Left ventricle myocardium superior (tissue), 1 donor: ENCODE results near the gene KDR. TPM values are rescaled to one million over a fixed set of nuclear protein-coding genes. Genes with fewer than 3 reads are reported as not detected.
A peak's percentile ranks its signal among the peaks of the same experiment; 100 is the strongest.

Experiments
- ATAC-seq: fragments of 200-7000 bp; cut with Tn5 transposase; one replicate; pipeline ENCODE4 v1.9.1; 2020; ENCODE audit warnings: mild to moderate bottlenecking, moderate library complexity
- DNase-seq: peaks from one replicate; pipeline ENCODE4 v3.0.0-alpha.2; 2020
- intact Hi-C: fragments of 100-400 bp; cut with micrococcal nuclease; formaldehyde crosslinking; loops from one replicate; pipeline ENCODE4 v1.11.0; 2022
- total RNA-seq: library from RNA; stranded (reverse); fragmentation: NEBNext Ultra II Directional; extraction: Animal tissue kit (Norgen Biotek cat#: 25700); gene quantifications from one replicate; pipeline ENCODE4 v1.2.1, GENCODE V29; 2021
- donor health status: DM: no; HTN: yes; CAD: no; lungs with severe emphysema.

The KDR gene
- total RNA-seq, 1 donor from 2014 or later, result 21.2 TPM

DNA sequence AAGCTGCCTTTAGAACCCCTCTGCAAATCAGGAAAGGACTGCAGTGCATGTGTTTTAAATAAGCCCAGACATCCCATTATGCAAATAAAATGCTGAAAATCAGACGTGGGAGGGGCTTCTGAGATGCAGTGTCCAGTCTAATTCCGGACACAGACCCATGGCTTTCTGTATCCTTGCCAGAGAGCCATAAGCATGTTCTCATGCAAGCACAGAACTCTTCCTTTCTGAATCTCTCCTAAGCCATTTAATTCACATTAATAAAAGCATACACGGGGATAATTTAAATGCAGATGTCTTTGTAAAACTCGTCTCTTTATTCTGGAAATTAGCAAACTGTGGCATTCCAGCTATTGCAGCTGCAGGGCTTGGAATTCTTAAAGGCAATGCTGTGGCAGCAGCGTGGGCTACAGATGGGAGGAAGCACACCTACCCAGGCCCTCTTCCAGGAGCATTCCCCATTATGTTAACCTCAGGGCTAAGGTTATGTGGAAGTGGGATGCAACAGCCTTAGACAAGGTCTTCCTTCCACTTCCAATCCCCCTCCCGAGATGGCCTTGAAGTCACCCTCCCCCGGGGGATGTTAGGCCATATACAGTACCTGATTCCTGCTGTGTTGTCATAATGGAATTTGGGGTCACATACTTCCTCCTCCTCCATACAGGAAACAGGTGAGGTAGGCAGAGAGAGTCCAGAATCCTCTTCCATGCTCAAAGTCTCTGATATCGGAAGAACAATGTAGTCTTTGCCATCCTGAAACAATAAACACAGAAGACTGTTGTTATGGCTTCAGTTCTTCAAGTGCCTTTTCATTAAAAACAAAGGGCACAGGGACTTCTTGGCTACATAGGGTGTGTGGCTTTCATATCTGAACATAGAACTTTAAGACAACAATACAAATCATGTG lies 38.1 kb downstream of the KDR start:
- intact Hi-C loops, result no loop called here
- no peak for ATAC-seq

DNA sequence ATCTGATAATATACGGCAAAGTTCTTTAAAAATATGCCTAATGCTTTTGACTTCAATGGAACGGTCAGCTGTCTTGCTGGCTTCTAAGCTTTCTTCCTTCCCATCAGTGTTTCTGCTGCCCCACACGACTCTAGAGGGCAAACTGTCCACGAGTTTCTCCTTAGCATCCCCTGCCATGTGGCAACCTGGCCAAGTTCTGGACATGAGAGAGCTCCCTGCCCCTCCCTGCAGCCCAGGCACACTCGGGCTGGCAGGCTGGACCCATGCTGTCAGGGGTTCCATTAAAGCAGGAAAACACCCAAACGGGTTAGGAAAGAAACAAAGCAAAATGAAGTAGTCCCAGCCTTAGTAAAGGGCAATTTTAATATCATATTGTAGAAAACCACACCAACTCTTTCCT lies 38.8 kb downstream of the KDR start:
- DNase-seq (no peak), ATAC-seq (no peak)
- intact Hi-C loops, result no loop called here

More for the DNA sequence above, 38.1 kb downstream of the KDR start:
- no peak for DNase-seq

DNA sequence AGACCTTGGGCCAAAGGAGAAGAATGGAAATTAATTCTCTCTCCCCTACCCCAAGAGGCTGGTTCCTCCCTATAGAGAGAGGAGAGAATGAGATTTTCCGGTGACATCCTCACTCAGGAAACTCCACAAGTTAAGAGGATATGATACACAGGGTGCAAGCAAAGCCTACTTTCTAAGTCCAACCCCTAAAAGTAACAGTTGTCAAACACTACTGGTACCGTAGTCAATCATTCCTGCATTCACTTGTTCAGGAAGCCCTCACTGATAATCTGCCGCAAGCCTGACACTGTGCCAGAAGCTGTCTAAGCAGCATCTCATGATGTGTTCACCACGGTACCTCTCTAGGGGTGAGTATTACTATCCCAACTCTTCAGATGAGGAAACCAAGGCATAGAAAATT lies 41.7 kb downstream of the KDR start:
- ATAC-seq (no peak), DNase-seq (no peak)
- intact Hi-C loops, result no loop called here

DNA sequence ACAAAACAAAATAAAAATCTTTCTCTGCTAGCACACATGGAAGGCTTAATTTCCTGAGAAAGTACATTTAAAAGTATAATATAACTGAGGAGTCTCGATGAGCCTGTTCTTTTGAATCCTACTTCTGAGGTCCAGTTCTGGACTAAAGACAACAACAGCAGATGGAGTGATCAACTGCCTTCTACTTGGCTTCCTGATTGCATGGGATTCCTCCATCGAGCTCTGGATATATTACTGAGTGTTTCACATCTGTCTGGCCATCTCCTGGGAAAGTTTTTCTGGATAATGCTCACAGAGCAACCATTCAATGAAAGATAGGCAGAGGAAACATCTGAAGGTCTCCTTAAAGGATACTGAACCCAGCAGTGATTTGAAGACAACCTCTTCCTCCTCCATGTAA lies 42.6 kb downstream of the KDR start:
- no peak for DNase-seq
- intact Hi-C loops, result no loop called here
- ATAC-seq, result peak; percentile 35

DNA sequence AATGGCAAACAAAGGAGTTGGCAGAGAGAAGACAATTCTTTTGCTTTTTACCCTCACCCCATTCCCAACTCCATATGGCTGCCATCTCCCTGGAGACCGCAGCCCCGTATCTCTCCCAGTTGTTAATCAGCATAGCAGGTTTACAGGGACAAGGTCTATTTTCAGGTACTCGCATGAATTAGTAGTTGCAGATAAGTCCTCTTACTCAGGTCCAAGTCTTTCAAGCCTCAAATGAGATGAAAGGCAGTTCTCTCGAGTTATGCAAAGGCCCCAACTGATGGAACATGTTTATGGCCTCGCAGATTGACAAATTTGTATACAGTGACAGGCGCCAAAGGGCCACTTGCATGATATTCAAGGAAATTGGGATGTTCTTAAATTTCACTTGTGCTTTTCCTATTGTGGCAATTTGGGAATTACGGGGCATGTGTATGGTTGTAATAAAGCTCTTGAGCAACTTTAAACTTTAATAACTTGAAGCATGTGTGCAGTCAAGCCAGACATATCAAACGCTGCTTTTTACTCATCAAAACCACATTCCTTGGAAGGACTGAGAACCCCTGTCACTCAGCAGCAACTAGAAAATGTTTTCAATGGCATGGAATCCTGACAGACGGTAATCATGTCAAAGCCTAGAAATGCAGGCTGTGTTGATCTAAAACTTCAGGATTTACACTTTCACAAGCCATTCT lies 45.1 kb downstream of the KDR start:
- intact Hi-C loops, result no loop called here
- ATAC-seq (peak; percentile 50), DNase-seq (no peak)

DNA sequence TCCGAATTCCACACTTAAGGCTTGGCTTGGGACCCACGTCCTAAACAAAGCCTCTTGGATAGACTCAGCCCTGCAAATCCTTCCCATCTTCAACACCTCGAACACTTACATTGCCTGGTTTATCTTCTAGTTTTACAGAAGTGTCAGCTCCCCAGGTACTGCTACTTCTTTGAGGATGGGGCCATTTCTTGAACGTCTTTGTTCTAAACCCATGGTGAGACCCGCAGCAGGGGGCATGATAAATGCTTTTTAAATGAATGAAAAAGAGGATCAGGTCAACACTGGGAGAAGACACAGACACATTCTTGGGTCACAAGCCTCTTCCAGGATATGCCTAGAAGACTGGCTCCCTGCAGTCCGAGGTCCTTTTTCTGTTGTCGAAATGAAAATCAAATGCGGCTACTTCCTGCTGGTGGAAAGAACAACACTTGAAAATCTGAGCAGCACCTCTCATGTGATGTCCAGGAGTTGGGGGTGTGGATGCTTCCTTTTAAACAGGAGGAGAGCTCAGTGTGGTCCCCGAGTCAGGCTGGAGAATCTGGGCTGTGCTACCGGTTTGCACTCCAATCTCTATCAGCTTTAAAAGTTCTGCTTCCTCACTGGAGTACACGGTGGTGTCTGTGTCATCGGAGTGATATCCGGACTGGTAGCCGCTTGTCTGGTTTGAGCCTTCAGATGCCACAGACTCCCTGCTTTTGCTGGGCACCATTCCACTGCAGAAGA lies 45.8 kb downstream of the KDR start:
- DNase-seq, result no peak
- ATAC-seq, result peak; percentile 72
- intact Hi-C loops, result no loop called here

DNA sequence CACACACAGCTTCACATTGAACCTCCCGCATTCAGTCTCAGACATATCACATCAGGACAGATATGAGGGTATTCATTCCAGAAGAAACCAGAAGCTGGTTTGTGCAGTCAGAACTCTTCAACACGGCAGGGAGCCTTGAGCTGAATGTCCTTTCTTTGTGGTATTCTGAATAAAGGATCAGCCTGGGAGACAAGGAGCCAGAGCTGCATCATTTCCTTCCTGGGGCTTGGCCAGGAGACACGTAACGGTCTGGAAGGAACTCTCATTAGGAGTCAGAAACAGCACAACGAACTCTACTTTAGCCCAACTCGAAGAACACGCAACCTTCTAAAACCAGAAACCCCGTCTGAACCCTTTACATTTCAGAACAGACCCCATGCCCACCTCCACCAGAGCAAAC lies 46.4 kb downstream of the KDR start:
- intact Hi-C loops, result no loop called here
- peak; percentile 90 for ATAC-seq
- peak; percentile 74 for DNase-seq

DNA sequence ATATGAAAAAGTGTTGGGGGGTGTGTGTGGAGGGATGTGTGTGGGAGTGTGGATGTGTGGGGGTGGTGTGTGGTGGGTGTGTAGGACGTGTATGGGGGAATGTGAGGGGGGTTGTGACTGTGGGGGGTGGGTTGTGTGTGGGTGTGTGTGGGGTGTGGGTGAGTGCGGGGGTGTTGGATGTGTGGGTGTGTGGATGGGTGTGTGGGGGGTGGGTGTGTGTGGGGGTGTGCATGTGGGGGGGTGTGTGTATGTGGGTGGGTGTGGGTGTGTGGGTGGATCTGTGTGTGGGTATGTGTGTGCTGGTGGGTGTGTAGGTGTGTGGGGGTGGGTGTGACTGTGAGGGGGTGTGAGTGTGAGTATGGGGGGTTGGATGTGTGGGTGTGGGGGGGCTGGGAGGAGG lies 47.8 kb downstream of the KDR start:
- DNase-seq, result no peak
- ATAC-seq, result no peak
- intact Hi-C loops, result no loop called here

DNA sequence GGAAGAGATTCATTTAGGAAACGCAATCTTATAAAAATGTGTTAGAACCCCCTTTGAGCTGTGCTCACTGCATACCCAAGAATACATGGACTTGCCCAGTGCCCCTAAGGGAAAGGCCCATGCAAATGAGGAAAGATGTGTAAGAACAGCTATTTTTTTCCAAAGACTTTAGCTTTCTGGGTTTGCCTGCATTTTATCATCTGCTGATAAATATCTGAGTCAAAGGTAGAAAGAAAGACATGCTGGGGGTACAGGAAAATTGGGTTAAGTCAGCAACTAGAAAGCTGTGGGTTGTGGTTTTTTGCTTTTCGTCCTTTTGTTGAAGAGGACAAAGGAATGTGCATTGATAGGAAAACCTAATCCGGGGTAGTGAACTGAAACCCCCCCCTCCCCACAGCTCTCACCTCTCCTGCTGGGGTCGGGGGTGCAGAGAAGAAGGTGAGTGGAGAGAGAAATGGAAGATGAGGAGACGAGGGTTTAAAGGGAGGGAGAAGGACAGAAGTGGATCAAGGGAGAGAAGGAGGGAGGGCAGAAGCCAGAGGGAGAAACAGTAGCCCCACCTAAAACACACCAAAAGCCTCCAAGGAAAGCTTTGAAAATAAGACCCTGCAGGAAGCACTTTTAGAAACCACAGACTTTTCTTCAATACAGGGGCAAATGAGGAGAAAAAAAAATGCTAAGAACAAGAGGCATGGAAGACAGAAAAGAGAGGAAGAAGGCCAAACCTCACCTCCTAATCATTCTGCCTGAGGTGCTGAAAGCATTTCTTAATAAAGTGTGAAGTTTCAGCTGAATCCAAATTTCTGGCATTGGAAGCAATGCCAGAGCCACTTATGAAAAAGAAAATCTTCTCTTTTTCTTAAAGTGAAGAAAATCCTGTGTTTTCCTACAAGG lies 49.3 kb downstream of the KDR start:
- ATAC-seq (no peak), DNase-seq (no peak)
- intact Hi-C loops, result no loop called here

DNA sequence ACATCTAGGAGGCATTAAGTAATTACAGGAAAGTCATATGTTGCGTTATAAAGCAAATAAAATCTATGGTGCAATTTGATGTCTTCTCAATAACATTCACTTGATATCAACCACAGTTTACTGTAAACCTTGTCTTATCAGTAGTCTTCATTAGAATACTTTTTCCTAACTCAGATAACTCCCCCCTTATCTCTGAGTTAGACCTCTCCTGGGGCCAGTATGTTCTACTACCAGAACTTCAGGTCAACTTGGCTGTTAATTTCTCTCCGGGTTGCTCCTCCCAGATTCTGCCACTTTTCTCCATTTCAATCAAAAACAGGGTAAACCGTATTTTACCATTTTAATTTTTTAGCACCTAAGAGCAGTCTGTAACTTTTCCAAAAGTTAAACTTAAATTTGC lies 50.0 kb downstream of the KDR start:
- ATAC-seq (no peak), DNase-seq (no peak)
- intact Hi-C loops, result no loop called here

DNA sequence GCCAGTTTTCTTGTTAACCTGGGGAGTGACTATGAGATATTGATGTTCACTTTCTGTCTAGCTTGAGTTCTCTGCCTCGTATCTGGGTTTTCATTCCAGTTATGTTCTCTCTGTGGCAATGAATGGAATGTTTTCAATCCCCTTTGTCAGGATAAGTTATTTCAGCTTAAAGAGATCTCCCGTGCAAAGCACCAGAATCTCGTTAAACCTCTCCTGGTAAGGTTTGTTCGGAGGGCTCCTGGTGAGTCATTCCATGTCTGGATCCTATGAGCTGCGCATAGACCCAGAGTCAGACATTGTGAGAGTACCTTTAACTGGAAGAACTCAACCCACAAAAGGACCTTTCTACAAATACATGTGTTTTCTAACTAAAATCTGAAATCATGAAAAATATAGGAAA lies 51.0 kb downstream of the KDR start:
- ATAC-seq (no peak), DNase-seq (no peak)
- intact Hi-C loops, result no loop called here

DNA sequence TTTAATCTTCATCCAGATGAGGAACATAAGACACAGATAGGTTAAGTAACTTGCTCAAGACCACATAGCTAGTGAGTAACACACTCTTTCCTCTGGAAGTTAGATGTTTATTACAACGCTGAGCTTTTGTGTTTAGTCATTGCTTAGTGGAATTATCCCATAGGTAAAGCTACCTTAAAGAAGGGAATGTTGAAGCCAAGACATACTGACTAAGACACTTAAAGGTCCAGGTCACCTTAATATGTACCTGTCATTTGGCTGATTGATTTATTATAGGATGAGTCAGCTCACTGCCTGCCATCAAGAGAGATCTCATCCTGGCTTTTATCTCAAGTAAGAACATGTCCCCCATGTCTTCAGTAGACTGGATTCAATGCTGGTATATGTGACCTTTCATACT lies 53.4 kb downstream of the KDR start:
- no peak for DNase-seq
- intact Hi-C loops, result no loop called here
- no peak for ATAC-seq

DNA sequence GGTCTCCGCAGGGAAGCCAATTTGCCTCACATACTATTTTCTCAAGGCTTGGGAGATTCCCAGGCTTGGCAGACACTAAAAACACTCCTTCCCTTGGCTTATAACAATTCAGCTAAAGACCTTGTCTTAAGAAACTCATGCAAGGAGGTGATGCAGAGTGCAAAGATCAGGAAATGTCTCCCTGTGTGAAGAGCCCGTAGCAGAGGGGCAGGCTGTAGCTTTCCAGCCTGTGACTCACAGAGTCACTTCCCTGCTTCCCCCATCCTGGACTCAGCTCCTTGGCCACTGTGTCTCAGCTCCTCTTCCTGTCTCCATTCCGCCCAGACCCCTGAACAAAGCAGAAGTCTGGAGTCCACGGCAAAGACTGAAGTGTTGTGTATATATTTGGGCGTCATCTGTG lies 56.1 kb downstream of the KDR start:
- intact Hi-C loops, result no loop called here
- DNase-seq, result no peak
- ATAC-seq, result peak; percentile 80

DNA sequence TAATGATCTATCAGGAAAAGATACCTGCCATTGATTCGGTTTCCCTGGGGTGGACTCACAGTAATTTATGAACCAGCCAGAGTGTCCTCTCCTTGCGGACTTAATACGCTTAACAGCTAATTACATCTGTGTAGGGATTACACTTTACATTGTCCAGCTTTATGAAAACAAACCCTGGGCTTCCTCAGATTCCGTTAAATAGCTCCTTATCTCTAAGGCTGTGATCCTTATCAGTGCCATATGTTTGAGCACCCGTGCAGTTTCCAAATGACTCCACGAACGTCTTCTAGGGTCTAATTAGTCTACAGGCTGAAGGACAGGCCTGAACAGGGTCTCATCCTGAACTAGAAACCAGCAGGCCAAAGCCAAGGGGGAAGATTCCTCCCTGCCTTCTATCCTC lies 56.9 kb downstream of the KDR start:
- ATAC-seq, result no peak
- intact Hi-C loops, result no loop called here
- DNase-seq, result no peak

DNA sequence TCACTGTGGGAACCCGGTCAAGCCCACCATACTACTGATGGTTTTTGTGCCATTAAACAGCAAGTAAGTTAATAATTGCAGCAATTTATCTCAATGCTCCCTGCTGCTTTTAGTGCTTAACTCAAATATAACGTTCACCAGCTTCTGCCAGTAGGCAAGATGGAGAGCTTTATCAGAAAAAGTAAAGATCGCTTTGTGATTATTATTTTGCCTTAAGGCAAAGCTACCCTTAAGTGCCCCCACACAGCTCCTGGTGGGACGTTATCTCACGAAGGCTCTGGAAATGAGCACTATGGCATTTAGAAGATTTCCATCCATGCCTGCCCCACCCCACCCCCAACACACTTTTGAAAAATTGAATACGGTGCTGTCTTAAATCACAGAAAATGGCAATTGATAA lies 59.4 kb downstream of the KDR start:
- intact Hi-C loops, result no loop called here
- DNase-seq, result no peak
- no peak for ATAC-seq

DNA sequence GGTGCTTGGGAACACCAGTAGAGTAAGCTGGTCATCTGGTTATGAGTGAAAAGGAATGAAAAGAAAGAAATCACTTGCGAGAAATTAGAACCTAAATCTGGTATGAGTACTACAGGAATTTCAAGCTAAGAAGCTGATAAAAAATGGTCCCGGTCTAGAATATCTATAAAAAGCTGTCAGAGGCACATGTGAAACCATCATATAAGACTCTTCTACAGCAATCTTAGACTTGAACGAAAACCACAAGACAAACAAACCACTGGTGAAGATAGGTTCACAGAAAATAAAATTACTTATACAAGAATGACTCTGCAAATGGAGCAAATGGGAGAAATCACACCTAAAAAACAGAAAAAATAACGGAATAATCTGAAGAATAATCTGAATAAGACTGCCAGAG lies 69.9 kb downstream of the KDR start:
- DNase-seq (no peak), ATAC-seq (no peak)
- intact Hi-C loops, result no loop called here

DNA sequence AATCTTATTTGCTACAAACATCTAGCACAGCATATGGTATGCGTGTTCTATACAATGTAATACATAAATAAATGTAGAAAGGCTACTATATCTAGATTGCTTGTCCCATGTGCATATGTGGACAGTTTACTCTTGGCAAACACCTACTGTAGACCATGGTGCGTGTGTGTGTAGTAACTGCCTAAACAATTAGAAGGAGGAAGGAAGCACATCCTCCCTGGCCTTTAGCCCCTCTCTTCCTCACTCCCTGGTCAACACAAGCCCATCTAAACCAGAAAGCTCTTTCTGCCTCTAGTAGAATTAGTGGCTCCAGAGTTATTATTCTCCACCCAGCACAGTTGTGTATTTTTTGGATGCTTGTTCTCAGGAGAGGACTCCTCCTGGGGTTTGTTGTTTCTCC lies 73.9 kb downstream of the KDR start:
- intact Hi-C loops, result no loop called here
- DNase-seq (no peak), ATAC-seq (peak; percentile 39)

DNA sequence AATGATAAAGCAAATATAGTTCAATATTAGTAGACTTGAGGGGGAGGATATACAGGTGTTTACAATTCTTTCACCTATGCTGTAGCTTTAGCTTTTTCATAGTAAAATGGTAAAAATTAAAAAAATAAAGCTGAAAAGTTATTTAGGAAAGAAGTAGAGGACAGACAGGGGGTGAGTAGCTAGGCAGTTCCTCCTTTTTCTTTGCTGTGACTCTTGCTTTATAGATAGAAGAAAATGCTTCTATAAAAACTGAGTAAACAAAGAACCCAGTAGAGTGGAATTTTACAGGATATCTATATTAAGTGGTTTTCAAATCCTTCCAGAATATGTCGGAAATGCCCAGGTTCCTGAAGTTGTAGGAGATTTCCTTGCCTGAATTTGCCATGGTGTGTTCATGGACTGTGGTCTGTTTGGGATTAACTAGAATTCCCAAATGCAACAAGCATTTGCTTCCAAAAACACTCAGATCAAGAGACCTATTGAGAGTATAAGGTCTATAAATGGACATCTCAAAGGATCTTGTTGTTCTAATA lies 74.9 kb downstream of the KDR start:
- no peak for ATAC-seq
- intact Hi-C loops, result no loop called here
- no peak for DNase-seq
